ENCODE data around the gene PIAS1. TPM values are rescaled to one million over a fixed set of nuclear protein-coding genes. Genes with fewer than 3 reads are reported as not detected.

The PIAS1 gene
- total and polyA plus RNA-seq, 2 donors = 26.2 to 29.1 TPM

DNA sequence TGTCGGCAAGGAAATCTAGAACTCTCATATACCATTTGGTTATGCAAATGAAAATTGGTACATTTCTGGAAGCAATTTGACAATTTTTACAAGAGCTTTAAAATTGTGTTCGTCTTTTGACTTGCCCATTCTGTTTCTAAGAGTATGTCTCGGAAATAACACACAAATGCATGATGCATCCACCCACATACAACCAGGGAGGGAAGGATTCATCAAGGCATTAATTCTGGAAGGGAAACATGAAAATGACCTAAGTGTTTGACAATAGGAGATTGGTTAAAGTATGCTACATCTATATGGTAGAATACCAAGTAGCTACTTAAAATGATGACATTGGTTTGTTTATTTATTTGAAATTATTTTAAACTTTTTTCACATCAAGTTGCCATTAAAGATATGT lies 58.6 kb downstream of the PIAS1 start:
- WGBS = 66% methylated on average over 3 of the region's 3 CpGs
- no peak overlapping the region for H3K4me3 ChIP-seq (ENCODE audit: low read length in 2 of 2)
- peaks cover 0 to 3% of the 10 kb centered on the region in 2 donors for H3K36me3 ChIP-seq (ENCODE audit: control insufficient read depth in 2 of 2, insufficient read depth in 2 of 2, low read length in 1 of 2)
- H3K4me1 ChIP-seq (ENCODE audit: control insufficient read depth in 2 of 2, insufficient read depth in 2 of 2, low read length in 2 of 2) = peaks cover 0 to 2% of the 10 kb centered on the region in 2 donors
- no peak for DNase-seq (ENCODE audit: low read depth in 6 of 9, low spot score in 9 of 9)
- H3K27ac ChIP-seq (ENCODE audit: low read depth in 1 of 2, low read length in 1 of 2) = no peak overlapping the region
- no peaks in the 10 kb centered on the region for H3K9me3 ChIP-seq (ENCODE audit: control insufficient read depth in 2 of 2, insufficient read depth in 1 of 2, low read length in 1 of 2)
- no peaks in the 10 kb centered on the region for H3K27me3 ChIP-seq (ENCODE audit: control insufficient read depth in 2 of 2, insufficient read depth in 1 of 2, low read length in 1 of 2)

DNA sequence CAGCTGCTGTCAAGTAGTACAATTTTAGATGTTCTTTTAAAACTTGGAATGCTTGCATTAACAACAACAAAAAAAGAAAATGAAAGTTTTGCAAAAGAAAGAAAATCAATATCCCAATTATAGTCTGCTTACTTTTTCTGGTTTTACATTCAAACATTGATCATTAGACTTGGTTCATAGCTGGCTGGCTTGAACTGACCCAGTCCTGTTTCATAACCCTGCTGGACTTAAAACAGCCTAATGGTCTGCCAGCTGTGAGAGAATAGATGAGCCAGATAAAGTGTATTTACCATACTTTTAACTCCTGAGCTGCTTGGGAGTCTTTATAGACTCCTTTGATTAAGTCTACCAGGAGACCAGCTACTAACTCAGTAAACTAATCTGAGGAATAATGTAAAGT lies 59.2 kb downstream of the PIAS1 start:
- no peak overlapping the region for H3K27ac ChIP-seq (ENCODE audit: low read depth in 1 of 2, low read length in 1 of 2)
- DNase-seq (ENCODE audit: low read depth in 6 of 9, low spot score in 9 of 9) = no peak
- H3K4me3 ChIP-seq (ENCODE audit: low read length in 2 of 2) = no peak overlapping the region
- no peaks in the 10 kb centered on the region for H3K27me3 ChIP-seq (ENCODE audit: control insufficient read depth in 2 of 2, insufficient read depth in 1 of 2, low read length in 1 of 2)
- H3K9me3 ChIP-seq (ENCODE audit: control insufficient read depth in 2 of 2, insufficient read depth in 1 of 2, low read length in 1 of 2) = no peaks in the 10 kb centered on the region
- peaks cover 0 to 3% of the 10 kb centered on the region in 2 donors for H3K36me3 ChIP-seq (ENCODE audit: control insufficient read depth in 2 of 2, insufficient read depth in 2 of 2, low read length in 1 of 2)
- peaks cover 0 to 2% of the 10 kb centered on the region in 2 donors for H3K4me1 ChIP-seq (ENCODE audit: control insufficient read depth in 2 of 2, insufficient read depth in 2 of 2, low read length in 2 of 2)

DNA sequence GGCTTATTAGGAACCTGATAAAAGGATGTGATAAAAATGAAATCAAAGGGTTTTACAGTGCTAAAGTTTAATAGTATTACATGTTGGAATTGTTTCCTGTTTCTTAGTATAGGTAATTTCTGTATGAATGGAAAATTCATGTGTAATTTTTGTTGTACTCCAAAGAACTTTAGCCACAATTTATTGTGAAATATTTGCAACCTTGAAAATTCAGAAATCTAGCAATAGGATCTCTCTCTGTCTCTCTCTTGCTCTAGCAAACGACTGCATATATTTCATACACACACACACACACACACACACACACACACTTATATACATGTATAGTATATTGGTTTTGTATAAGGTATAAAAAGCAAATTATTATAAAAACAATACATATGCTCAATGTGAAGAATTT lies 59.6 kb downstream of the PIAS1 start:
- 15% methylated on average over 1 of the region's 1 CpG for WGBS
- Histone ChIP-seq H3K27me3 (ENCODE audit: control insufficient read depth in 2 of 2, insufficient read depth in 1 of 2, low read length in 1 of 2) (no peaks in the 10 kb centered on the region), H3K4me1 (ENCODE audit: control insufficient read depth in 2 of 2, insufficient read depth in 2 of 2, low read length in 2 of 2) (peaks cover 0 to 2% of the 10 kb centered on the region in 2 donors), H3K36me3 (ENCODE audit: control insufficient read depth in 2 of 2, insufficient read depth in 2 of 2, low read length in 1 of 2) (peaks cover 0 to 3% of the 10 kb centered on the region in 2 donors), H3K4me3 (ENCODE audit: low read length in 2 of 2) (no peak overlapping the region), H3K9me3 (ENCODE audit: control insufficient read depth in 2 of 2, insufficient read depth in 1 of 2, low read length in 1 of 2) (no peaks in the 10 kb centered on the region), H3K27ac (ENCODE audit: low read depth in 1 of 2, low read length in 1 of 2) (no peak overlapping the region)
- no peak for DNase-seq (ENCODE audit: low read depth in 6 of 9, low spot score in 9 of 9)

DNA sequence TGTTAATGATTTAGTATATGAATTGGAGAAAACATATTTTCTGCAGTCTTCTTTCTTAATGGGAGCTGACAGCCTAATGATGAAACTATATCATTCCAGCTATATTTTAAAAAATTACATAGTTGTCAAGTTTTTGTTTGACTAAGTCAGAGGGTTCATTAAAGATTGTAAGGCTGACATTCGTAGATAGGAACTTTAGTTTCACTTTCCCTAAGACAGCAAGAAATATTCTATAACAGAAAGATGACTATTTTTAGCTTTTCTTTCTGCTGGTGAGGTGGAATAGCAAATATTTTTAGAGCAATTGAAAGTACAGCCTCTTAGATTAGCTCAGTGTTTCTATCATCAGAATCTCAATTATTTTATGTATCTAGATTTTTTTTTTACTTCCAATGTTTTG lies 60.2 kb downstream of the PIAS1 start:
- no peaks in the 10 kb centered on the region for H3K27me3 ChIP-seq (ENCODE audit: control insufficient read depth in 2 of 2, insufficient read depth in 1 of 2, low read length in 1 of 2)
- peak in 3 of 9 donors; percentile 9 to 44 (median 23) for DNase-seq (ENCODE audit: low read depth in 6 of 9, low spot score in 9 of 9)
- H3K27ac ChIP-seq (ENCODE audit: low read depth in 1 of 2, low read length in 1 of 2) = no peak overlapping the region
- H3K4me3 ChIP-seq (ENCODE audit: low read length in 2 of 2) = no peak overlapping the region
- 0% methylated on average over 1 of the region's 1 CpG for whole genome bisulfite sequencing
- H3K36me3 ChIP-seq (ENCODE audit: control insufficient read depth in 2 of 2, insufficient read depth in 2 of 2, low read length in 1 of 2) = peaks cover 0 to 2% of the 10 kb centered on the region in 2 donors
- H3K9me3 ChIP-seq (ENCODE audit: control insufficient read depth in 2 of 2, insufficient read depth in 1 of 2, low read length in 1 of 2) = no peaks in the 10 kb centered on the region
- H3K4me1 ChIP-seq (ENCODE audit: control insufficient read depth in 2 of 2, insufficient read depth in 2 of 2, low read length in 2 of 2) = peaks cover 0 to 2% of the 10 kb centered on the region in 2 donors

DNA sequence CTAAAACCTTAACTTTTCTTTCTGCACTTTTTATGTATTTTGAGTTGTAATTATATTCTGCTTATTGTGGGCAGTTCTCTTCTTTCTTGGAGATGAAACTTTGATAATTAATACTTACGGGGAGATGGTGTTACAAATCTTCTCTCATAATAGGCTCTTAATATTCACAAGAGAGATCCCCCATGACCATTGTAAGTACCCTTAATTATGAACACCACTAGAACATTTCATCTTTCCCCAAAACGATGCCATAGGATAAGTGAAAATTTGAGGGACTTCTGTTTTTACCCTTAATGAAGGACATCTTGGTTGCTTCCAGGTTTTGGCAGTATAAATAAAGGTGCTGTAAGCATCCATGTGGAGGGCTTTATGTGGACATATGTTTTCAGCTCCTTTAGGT lies 60.7 kb downstream of the PIAS1 start:
- WGBS = 39% methylated on average over 2 of the region's 2 CpGs
- H3K27ac ChIP-seq (ENCODE audit: low read depth in 1 of 2, low read length in 1 of 2) = no peak overlapping the region
- H3K9me3 ChIP-seq (ENCODE audit: control insufficient read depth in 2 of 2, insufficient read depth in 1 of 2, low read length in 1 of 2) = no peaks in the 10 kb centered on the region
- DNase-seq (ENCODE audit: low read depth in 6 of 9, low spot score in 9 of 9) = no peak
- no peaks in the 10 kb centered on the region for H3K36me3 ChIP-seq (ENCODE audit: control insufficient read depth in 2 of 2, insufficient read depth in 2 of 2, low read length in 1 of 2)
- H3K4me3 ChIP-seq (ENCODE audit: low read length in 2 of 2) = no peak overlapping the region
- peaks cover 0 to 2% of the 10 kb centered on the region in 2 donors for H3K4me1 ChIP-seq (ENCODE audit: control insufficient read depth in 2 of 2, insufficient read depth in 2 of 2, low read length in 2 of 2)
- H3K27me3 ChIP-seq (ENCODE audit: control insufficient read depth in 2 of 2, insufficient read depth in 1 of 2, low read length in 1 of 2) = no peaks in the 10 kb centered on the region

DNA sequence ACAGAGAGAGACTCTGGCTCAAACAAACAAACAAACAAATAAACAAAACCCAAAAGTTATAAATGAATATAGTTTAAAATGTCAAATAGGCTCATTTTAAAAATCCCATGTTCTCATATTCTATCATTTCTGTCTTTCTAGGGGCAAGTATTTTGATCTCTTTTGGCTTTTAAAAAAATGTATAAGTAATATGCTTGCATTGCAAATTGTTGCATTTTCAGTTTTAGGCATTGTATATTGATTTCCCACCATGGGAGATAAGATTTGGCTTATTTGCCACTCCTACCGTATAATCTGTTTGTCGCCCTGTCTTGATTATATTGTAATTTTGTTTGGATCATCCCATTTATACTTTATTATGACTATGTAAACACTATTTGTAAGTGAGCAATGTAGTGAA lies 70.6 kb downstream of the PIAS1 start:
- H3K4me3 ChIP-seq (ENCODE audit: low read length in 2 of 2) = no peak overlapping the region
- H3K36me3 ChIP-seq (ENCODE audit: control insufficient read depth in 2 of 2, insufficient read depth in 2 of 2, low read length in 1 of 2) = peaks cover 6% of the 10 kb centered on the region in 2 donors
- no peaks in the 10 kb centered on the region for H3K9me3 ChIP-seq (ENCODE audit: control insufficient read depth in 2 of 2, insufficient read depth in 1 of 2, low read length in 1 of 2)
- no peaks in the 10 kb centered on the region for H3K4me1 ChIP-seq (ENCODE audit: control insufficient read depth in 2 of 2, insufficient read depth in 2 of 2, low read length in 2 of 2)
- no peak for DNase-seq (ENCODE audit: low read depth in 6 of 9, low spot score in 9 of 9)
- 98% methylated on average over 2 of the region's 2 CpGs for WGBS
- H3K27ac ChIP-seq (ENCODE audit: low read depth in 1 of 2, low read length in 1 of 2) = no peak overlapping the region
- no peaks in the 10 kb centered on the region for H3K27me3 ChIP-seq (ENCODE audit: control insufficient read depth in 2 of 2, insufficient read depth in 1 of 2, low read length in 1 of 2)

DNA sequence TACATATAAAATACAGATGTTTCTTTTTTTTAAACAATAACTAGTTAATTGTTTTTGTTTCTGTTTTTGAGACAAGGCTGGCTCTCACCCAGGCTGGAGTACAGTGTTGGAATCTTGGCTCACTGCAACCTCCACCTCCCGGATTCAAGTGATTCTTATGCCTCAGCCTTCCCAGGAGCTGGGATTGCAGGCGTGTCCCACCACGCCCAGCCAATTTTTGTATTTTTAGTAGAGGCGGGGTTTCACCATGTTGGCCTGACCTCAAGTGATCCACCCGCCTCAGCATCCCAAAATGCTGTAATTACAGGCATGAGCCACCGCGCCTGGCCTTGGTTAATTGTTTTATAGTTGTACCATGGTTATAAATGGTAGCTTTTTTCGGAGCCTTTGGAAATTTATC lies 72.3 kb downstream of the PIAS1 start:
- H3K27me3 ChIP-seq (ENCODE audit: control insufficient read depth in 2 of 2, insufficient read depth in 1 of 2, low read length in 1 of 2) = no peaks in the 10 kb centered on the region
- peaks cover 6% of the 10 kb centered on the region in 2 donors for H3K36me3 ChIP-seq (ENCODE audit: control insufficient read depth in 2 of 2, insufficient read depth in 2 of 2, low read length in 1 of 2)
- H3K4me3 ChIP-seq (ENCODE audit: low read length in 2 of 2) = no peak overlapping the region
- H3K4me1 ChIP-seq (ENCODE audit: control insufficient read depth in 2 of 2, insufficient read depth in 2 of 2, low read length in 2 of 2) = no peaks in the 10 kb centered on the region
- DNase-seq (ENCODE audit: low read depth in 6 of 9, low spot score in 9 of 9) = no peak
- no peaks in the 10 kb centered on the region for H3K9me3 ChIP-seq (ENCODE audit: control insufficient read depth in 2 of 2, insufficient read depth in 1 of 2, low read length in 1 of 2)
- H3K27ac ChIP-seq (ENCODE audit: low read depth in 1 of 2, low read length in 1 of 2) = no peak overlapping the region
- 82% methylated on average over 8 of the region's 8 CpGs for WGBS

DNA sequence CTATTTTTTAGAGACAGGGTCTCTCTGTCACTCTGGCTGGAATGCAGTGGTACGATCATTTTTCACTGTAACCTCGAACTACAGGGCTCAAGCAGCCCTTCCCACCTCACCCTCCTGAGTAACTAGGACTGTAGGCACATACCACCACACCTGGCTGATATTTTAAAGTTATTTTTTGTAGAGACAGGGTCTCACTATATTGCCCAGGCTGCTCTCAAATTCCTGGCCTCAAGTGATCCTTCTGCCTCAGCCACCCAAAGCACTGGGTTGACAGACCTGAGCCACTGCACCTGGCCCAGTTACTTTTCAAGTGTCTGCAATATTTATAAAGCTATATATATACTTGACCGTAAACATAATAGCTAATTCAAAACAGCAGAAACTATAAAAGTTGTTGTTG lies 75.0 kb downstream of the PIAS1 start:
- Histone ChIP-seq H3K4me1 (ENCODE audit: control insufficient read depth in 2 of 2, insufficient read depth in 2 of 2, low read length in 2 of 2) (no peaks in the 10 kb centered on the region), H3K27me3 (ENCODE audit: control insufficient read depth in 2 of 2, insufficient read depth in 1 of 2, low read length in 1 of 2) (no peaks in the 10 kb centered on the region), H3K27ac (ENCODE audit: low read depth in 1 of 2, low read length in 1 of 2) (no peak overlapping the region), H3K36me3 (ENCODE audit: control insufficient read depth in 2 of 2, insufficient read depth in 2 of 2, low read length in 1 of 2) (peaks cover 6% of the 10 kb centered on the region in 2 donors), H3K9me3 (ENCODE audit: control insufficient read depth in 2 of 2, insufficient read depth in 1 of 2, low read length in 1 of 2) (no peaks in the 10 kb centered on the region), H3K4me3 (ENCODE audit: low read length in 2 of 2) (no peak overlapping the region)
- 96% methylated on average over 3 of the region's 3 CpGs for WGBS
- no peak for DNase-seq (ENCODE audit: low read depth in 6 of 9, low spot score in 9 of 9)

DNA sequence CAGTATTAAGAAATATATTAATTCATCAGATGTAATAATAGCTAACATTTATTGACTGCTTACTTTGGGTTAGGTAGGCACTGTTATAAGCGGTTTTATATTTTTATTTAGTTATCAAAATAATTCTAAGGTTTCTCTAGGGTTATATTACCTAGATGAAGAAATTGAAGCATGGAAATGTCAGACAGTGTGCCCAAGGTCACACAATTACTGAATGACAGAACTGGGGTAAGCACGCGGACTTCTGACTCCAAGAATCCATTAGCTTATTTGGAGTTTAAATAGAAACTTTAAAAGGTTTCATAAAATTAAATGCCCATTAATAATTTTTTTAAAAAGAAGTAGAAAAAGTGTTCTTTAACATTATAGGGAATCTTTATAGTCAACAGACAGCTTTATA lies 76.7 kb downstream of the PIAS1 start:
- H3K4me3 ChIP-seq (ENCODE audit: low read length in 2 of 2) = no peak overlapping the region
- H3K36me3 ChIP-seq (ENCODE audit: control insufficient read depth in 2 of 2, insufficient read depth in 2 of 2, low read length in 1 of 2) = peaks cover 6% of the 10 kb centered on the region in 2 donors
- no peaks in the 10 kb centered on the region for H3K9me3 ChIP-seq (ENCODE audit: control insufficient read depth in 2 of 2, insufficient read depth in 1 of 2, low read length in 1 of 2)
- WGBS = 98% methylated on average over 3 of the region's 3 CpGs
- H3K27ac ChIP-seq (ENCODE audit: low read depth in 1 of 2, low read length in 1 of 2) = no peak overlapping the region
- H3K27me3 ChIP-seq (ENCODE audit: control insufficient read depth in 2 of 2, insufficient read depth in 1 of 2, low read length in 1 of 2) = no peaks in the 10 kb centered on the region
- no peak for DNase-seq (ENCODE audit: low read depth in 6 of 9, low spot score in 9 of 9)
- H3K4me1 ChIP-seq (ENCODE audit: control insufficient read depth in 2 of 2, insufficient read depth in 2 of 2, low read length in 2 of 2) = no peaks in the 10 kb centered on the region

DNA sequence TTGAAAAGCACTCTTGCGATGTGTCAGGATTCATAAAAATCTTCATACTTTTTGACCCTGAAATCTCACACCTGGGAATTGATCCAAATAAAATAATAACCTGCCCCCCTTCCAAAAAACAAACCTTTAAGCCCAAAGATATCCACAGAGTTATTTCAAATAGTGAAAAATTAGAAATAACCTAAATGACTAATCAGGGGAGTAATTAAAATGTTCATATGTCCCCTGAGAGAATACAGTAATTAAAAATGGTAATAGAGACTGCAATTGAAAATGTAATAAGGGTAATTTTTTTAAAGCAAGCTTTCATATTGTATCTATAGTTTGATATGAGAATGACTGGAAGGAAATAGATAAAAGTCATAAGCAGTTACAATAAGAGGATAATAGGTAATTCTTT lies 83.0 kb downstream of the PIAS1 start:
- no peak overlapping the region for H3K27ac ChIP-seq (ENCODE audit: low read depth in 1 of 2, low read length in 1 of 2)
- WGBS = 93% methylated on average over 1 of the region's 1 CpG
- no peak overlapping the region for H3K4me3 ChIP-seq (ENCODE audit: low read length in 2 of 2)

More for the DNA sequence above, 83.0 kb downstream of the PIAS1 start:
- Histone ChIP-seq H3K27me3 (ENCODE audit: control insufficient read depth in 2 of 2, insufficient read depth in 1 of 2, low read length in 1 of 2) (no peaks in the 10 kb centered on the region), H3K4me1 (ENCODE audit: control insufficient read depth in 2 of 2, insufficient read depth in 2 of 2, low read length in 2 of 2) (no peaks in the 10 kb centered on the region), H3K36me3 (ENCODE audit: control insufficient read depth in 2 of 2, insufficient read depth in 2 of 2, low read length in 1 of 2) (peaks cover 0 to 4% of the 10 kb centered on the region in 2 donors), H3K9me3 (ENCODE audit: control insufficient read depth in 2 of 2, insufficient read depth in 1 of 2, low read length in 1 of 2) (no peaks in the 10 kb centered on the region)
- DNase-seq (ENCODE audit: low read depth in 6 of 9, low spot score in 9 of 9) = no peak

Measured in thymus (tissue), 11 donors.